ENCODE measurements around the gene LRRN3.

Gene LRRN3

DNA sequence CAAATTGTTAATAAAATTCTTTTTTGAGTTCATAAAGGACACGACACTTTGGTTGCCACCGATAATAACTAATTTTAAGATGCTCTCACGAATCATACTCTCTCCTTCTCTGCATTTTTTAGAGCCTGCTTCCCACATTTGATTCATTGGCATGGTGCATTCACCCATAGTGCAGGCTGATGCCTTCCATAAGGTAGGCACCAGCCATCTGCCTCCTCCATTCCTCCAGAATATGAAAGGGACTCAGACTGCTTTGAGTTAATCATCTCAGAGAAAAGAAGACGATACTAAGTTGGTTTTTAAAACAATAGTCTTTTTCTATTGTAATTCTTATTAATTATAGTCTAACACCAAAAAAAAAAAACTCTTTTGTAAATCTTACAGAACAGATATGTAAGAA lies 33.9 kb upstream of the LRRN3 start:
- no peak overlapping the region for H3K4me2 ChIP-seq (ENCODE audit: insufficient read depth, low read length)
- H2AFZ ChIP-seq (ENCODE audit: low read depth, low read length) = no peak overlapping the region
- peaks cover 8% of the 10 kb centered on the region for H3K4me1 ChIP-seq (ENCODE audit: insufficient read depth, low read length)
- H3K36me3 ChIP-seq (ENCODE audit: insufficient read depth, low read length) = no peaks in the 10 kb centered on the region
- no peak overlapping the region for H3K9ac ChIP-seq (ENCODE audit: low read depth, low read length)
- DNase-seq (no peak), ATAC-seq (ENCODE audit: insufficient read depth, low read depth) (no peak)
- no peaks in the 10 kb centered on the region for H3K79me2 ChIP-seq (ENCODE audit: insufficient read depth, low read length)
- H3K4me3 ChIP-seq (ENCODE audit: low read depth in 1 of 2, low read length in 2 of 2) = no peak overlapping the region
- TF ChIP-seq, protein P1, sequence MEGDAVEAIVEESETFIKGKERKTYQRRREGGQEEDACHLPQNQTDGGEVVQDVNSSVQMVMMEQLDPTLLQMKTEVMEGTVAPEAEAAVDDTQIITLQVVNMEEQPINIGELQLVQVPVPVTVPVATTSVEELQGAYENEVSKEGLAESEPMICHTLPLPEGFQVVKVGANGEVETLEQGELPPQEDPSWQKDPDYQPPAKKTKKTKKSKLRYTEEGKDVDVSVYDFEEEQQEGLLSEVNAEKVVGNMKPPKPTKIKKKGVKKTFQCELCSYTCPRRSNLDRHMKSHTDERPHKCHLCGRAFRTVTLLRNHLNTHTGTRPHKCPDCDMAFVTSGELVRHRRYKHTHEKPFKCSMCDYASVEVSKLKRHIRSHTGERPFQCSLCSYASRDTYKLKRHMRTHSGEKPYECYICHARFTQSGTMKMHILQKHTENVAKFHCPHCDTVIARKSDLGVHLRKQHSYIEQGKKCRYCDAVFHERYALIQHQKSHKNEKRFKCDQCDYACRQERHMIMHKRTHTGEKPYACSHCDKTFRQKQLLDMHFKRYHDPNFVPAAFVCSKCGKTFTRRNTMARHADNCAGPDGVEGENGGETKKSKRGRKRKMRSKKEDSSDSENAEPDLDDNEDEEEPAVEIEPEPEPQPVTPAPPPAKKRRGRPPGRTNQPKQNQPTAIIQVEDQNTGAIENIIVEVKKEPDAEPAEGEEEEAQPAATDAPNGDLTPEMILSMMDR (IDR thresholded peaks at IDR 0.05; ENCODE audit: borderline replicate concordance, extremely low read depth, low read length, poor library complexity, severe bottlenecking) = no peak
- TF ChIP-seq EZH2 (IDR thresholded peaks at IDR 0.05; ENCODE audit: borderline replicate concordance, low read depth, low read length, severe bottlenecking) = no peak
- H3K27ac ChIP-seq (ENCODE audit: low read length) = no peak overlapping the region
- no peaks in the 10 kb centered on the region for H4K20me1 ChIP-seq (ENCODE audit: insufficient read depth, low read length)
- no peaks in the 10 kb centered on the region for H3K27me3 ChIP-seq (ENCODE audit: insufficient read depth, low read length, poor library complexity)
- H3K9me3 ChIP-seq (ENCODE audit: insufficient read depth, low read length, severe bottlenecking) = peaks cover 3% of the 10 kb centered on the region

GRCh38 chr7:111059833-111060232 lies 31.1 kb upstream of the LRRN3 start:
- Histone ChIP-seq H3K9me3 (ENCODE audit: insufficient read depth, low read length, severe bottlenecking) (peaks cover 23% of the 10 kb centered on the region), H3K4me1 (ENCODE audit: insufficient read depth, low read length) (no peaks in the 10 kb centered on the region; the same call in 1 of the 2 replicates), H4K20me1 (ENCODE audit: insufficient read depth, low read length) (no peaks in the 10 kb centered on the region), H3K27ac (ENCODE audit: low read length) (no peak overlapping the region), H3K27me3 (ENCODE audit: insufficient read depth, low read length, poor library complexity) (no peaks in the 10 kb centered on the region), H2AFZ (ENCODE audit: low read depth, low read length) (no peak overlapping the region), H3K4me2 (ENCODE audit: insufficient read depth, low read length) (no peak overlapping the region), H3K9ac (ENCODE audit: low read depth, low read length) (no peak overlapping the region), H3K4me3 (ENCODE audit: low read depth in 1 of 2, low read length in 2 of 2) (no peak overlapping the region), H3K79me2 (ENCODE audit: insufficient read depth, low read length) (no peaks in the 10 kb centered on the region), H3K36me3 (ENCODE audit: insufficient read depth, low read length) (peaks cover 8% of the 10 kb centered on the region; the same call in 1 of the 2 replicates)
- DNase-seq (no peak), ATAC-seq (ENCODE audit: insufficient read depth, low read depth) (no peak)
- no peak for TF ChIP-seq EZH2 (IDR thresholded peaks at IDR 0.05; ENCODE audit: borderline replicate concordance, low read depth, low read length, severe bottlenecking)
- TF ChIP-seq, protein P1 (IDR thresholded peaks at IDR 0.05; ENCODE audit: borderline replicate concordance, extremely low read depth, low read length, poor library complexity, severe bottlenecking) = no peak

GRCh38 chr7:111063166-111063565 lies 27.8 kb upstream of the LRRN3 start:
- DNase-seq (no peak), ATAC-seq (ENCODE audit: insufficient read depth, low read depth) (no peak)
- TF ChIP-seq, protein P1 (IDR thresholded peaks at IDR 0.05; ENCODE audit: borderline replicate concordance, extremely low read depth, low read length, poor library complexity, severe bottlenecking) = no peak
- no peak for TF ChIP-seq EZH2 (IDR thresholded peaks at IDR 0.05; ENCODE audit: borderline replicate concordance, low read depth, low read length, severe bottlenecking)
- Histone ChIP-seq H3K9ac (ENCODE audit: low read depth, low read length) (no peak overlapping the region), H3K4me2 (ENCODE audit: insufficient read depth, low read length) (no peak overlapping the region), H3K27ac (ENCODE audit: low read length) (no peak overlapping the region), H3K9me3 (ENCODE audit: insufficient read depth, low read length, severe bottlenecking) (peaks cover 31% of the 10 kb centered on the region), H3K27me3 (ENCODE audit: insufficient read depth, low read length, poor library complexity) (no peaks in the 10 kb centered on the region), H3K79me2 (ENCODE audit: insufficient read depth, low read length) (no peaks in the 10 kb centered on the region), H3K36me3 (ENCODE audit: insufficient read depth, low read length) (peaks cover 8% of the 10 kb centered on the region; the same call in 1 of the 2 replicates), H3K4me1 (ENCODE audit: insufficient read depth, low read length) (no peaks in the 10 kb centered on the region; the same call in 1 of the 2 replicates), H4K20me1 (ENCODE audit: insufficient read depth, low read length) (no peaks in the 10 kb centered on the region), H2AFZ (ENCODE audit: low read depth, low read length) (no peak overlapping the region), H3K4me3 (ENCODE audit: low read depth in 1 of 2, low read length in 2 of 2) (no peak overlapping the region)

- no peaks in the 10 kb centered on the region for H4K20me1 ChIP-seq (ENCODE audit: insufficient read depth, low read length)
- peaks cover 8% of the 10 kb centered on the region; the same call in 1 of the 2 replicates for H3K36me3 ChIP-seq (ENCODE audit: insufficient read depth, low read length)
- H3K9me3 ChIP-seq (ENCODE audit: insufficient read depth, low read length, severe bottlenecking) = peaks cover 27% of the 10 kb centered on the region
- H3K9ac ChIP-seq (ENCODE audit: low read depth, low read length) = no peak overlapping the region
- H3K4me3 ChIP-seq (ENCODE audit: low read depth in 1 of 2, low read length in 2 of 2) = no peak overlapping the region
- H2AFZ ChIP-seq (ENCODE audit: low read depth, low read length) = no peak overlapping the region
- ATAC-seq (ENCODE audit: insufficient read depth, low read depth) = no peak
- H3K27me3 ChIP-seq (ENCODE audit: insufficient read depth, low read length, poor library complexity) = no peaks in the 10 kb centered on the region
- H3K4me2 ChIP-seq (ENCODE audit: insufficient read depth, low read length) = no peak overlapping the region
- peaks cover 13% of the 10 kb centered on the region for H3K4me1 ChIP-seq (ENCODE audit: insufficient read depth, low read length)
- H3K79me2 ChIP-seq (ENCODE audit: insufficient read depth, low read length) = no peaks in the 10 kb centered on the region
- DNase-seq = no peak
- TF ChIP-seq, protein P1 (IDR thresholded peaks at IDR 0.05; ENCODE audit: borderline replicate concordance, extremely low read depth, low read length, poor library complexity, severe bottlenecking) = no peak
- no peak overlapping the region for H3K27ac ChIP-seq (ENCODE audit: low read length)
Observed at GRCh38 chr7:111067251-111067650, 23.7 kb upstream of the LRRN3 start.
